DMS 273 treated with DMSO at 0.1 percent for 48 hours (cell line): ENCODE measurements around the gene CNRIP1.
"Not testable (repeated sequence)": the region's sequence is repeated elsewhere in the genome, so short reads cannot be mapped to it uniquely, and the experiment has no call there.

Experiments
- DNase-seq: peaks from one replicate; lab custom pipeline; 2025; lab: John Stamatoyannopoulos, UW

Gene CNRIP1

GRCh38 chr2:68319398-68320117, at the start of gene CNRIP1:
Gene CNRIP1, minus strand, starts transcription at chr2:68319949. Its CDS starts 549 bp downstream, at chr2:68319400.
- DNase-seq: peak; percentile 69

GRCh38 chr2:68369337-68369734, 49.6 kb upstream of the CNRIP1 start:
- no peak for DNase-seq

- DNase-seq: no peak
Observed at GRCh38 chr2:68368654-68369336, 49.0 kb upstream of the CNRIP1 start.

GRCh38 chr2:68367953-68368653, 48.4 kb upstream of the CNRIP1 start:
- no peak for DNase-seq

- DNase-seq: no peak
Observed at GRCh38 chr2:68366083-68366560, 46.4 kb upstream of the CNRIP1 start.

GRCh38 chr2:68365087-68365486, 45.3 kb upstream of the CNRIP1 start, which contains the start of gene PLEK:
Gene PLEK, plus strand, starts transcription at chr2:68365282. Its CDS starts 70 bp downstream, at chr2:68365352.
- no peak for DNase-seq

GRCh38 chr2:68363721-68364120, 44.0 kb upstream of the CNRIP1 start:
- DNase-seq: no peak

GRCh38 chr2:68362749-68363148, 43.0 kb upstream of the CNRIP1 start:
- DNase-seq: no peak

- peak; percentile 5 for DNase-seq
Observed at GRCh38 chr2:68362069-68362468, 42.3 kb upstream of the CNRIP1 start.

GRCh38 chr2:68359889-68360288, 40.1 kb upstream of the CNRIP1 start:
- DNase-seq: no peak

- DNase-seq: peak; percentile 42
Observed at GRCh38 chr2:68357605-68358337, 38.0 kb upstream of the CNRIP1 start.

- no peak for DNase-seq
Observed at GRCh38 chr2:68356599-68357239, 37.0 kb upstream of the CNRIP1 start.

GRCh38 chr2:68352651-68353391, 33.1 kb upstream of the CNRIP1 start:
- no peak for DNase-seq

- no peak for DNase-seq
Observed at GRCh38 chr2:68351997-68352396, 32.2 kb upstream of the CNRIP1 start.

- DNase-seq: not testable (repeated sequence)
Observed at GRCh38 chr2:68349091-68349490, 29.3 kb upstream of the CNRIP1 start.

- no peak for DNase-seq
Observed at GRCh38 chr2:68345129-68345875, 25.6 kb upstream of the CNRIP1 start.

- DNase-seq: no peak
Observed at GRCh38 chr2:68344031-68344430, 24.3 kb upstream of the CNRIP1 start.

GRCh38 chr2:68342470-68342869, 22.7 kb upstream of the CNRIP1 start:
- DNase-seq: no peak

GRCh38 chr2:68341583-68341982, 21.8 kb upstream of the CNRIP1 start:
- DNase-seq: no peak

GRCh38 chr2:68341062-68341329, 21.2 kb upstream of the CNRIP1 start:
- no peak for DNase-seq
